Calu3 (cell line): ENCODE results near the gene ARMH3. TPM values are rescaled to one million over a fixed set of nuclear protein-coding genes. Genes with fewer than 3 reads are reported as not detected.
"Not testable (repeated sequence)": the region's sequence is repeated elsewhere in the genome, so short reads cannot be mapped to it uniquely, and the experiment has no call there.

Experiments used
- BruUV-seq: library from RNA; stranded (reverse); fragments of 400-500 nt; replicated peaks from 2 replicates; lab custom pipeline; 2021; lab: Mats Ljungman, UMichigan
- CTCF ChIA-PET: fragments of 300-600 bp; sonication (Branson Sonifier 250); formaldehyde crosslinking; loops from one replicate; lab custom pipeline; 2022; ENCODE audit warnings: antibody characterized with exemption; lab: Charles Lee
- DNase-seq: peaks from one replicate; pipeline ENCODE4 v3.0.0; 2022
- H3K27ac Mint-ChIP-seq: one replicate; pipeline ENCODE4 v1.8.0; 2022; ENCODE audit warnings: mixed read lengths; ENCODE audit not compliant: unreplicated experiment
- H3K27me3 Mint-ChIP-seq: one replicate; pipeline ENCODE4 v1.8.0; 2022; ENCODE audit warnings: mixed read lengths; ENCODE audit not compliant: unreplicated experiment
- H3K36me3 Mint-ChIP-seq: one replicate; pipeline ENCODE4 v1.8.0; 2022; ENCODE audit warnings: mild to moderate bottlenecking, moderate library complexity, mixed read lengths; ENCODE audit not compliant: insufficient read depth, unreplicated experiment
- H3K4me1 Mint-ChIP-seq: one replicate; pipeline ENCODE4 v1.8.0; 2022; ENCODE audit warnings: mild to moderate bottlenecking, low read depth, mixed read lengths; ENCODE audit not compliant: unreplicated experiment
- H3K4me3 Mint-ChIP-seq: one replicate; pipeline ENCODE4 v1.8.0; 2022; ENCODE audit warnings: mild to moderate bottlenecking, low read depth, moderate library complexity, mixed read lengths; ENCODE audit not compliant: unreplicated experiment
- H3K9me3 Mint-ChIP-seq: one replicate; pipeline ENCODE4 v1.8.0; 2022; ENCODE audit warnings: low read depth, mixed read lengths; ENCODE audit not compliant: unreplicated experiment
- CTCF ChIP-seq: fragments of 200-600 bp; IDR thresholded peaks from one replicate; pipeline ENCODE4 v1.8.0; 2022; ENCODE audit warnings: antibody characterized with exemption; ENCODE audit not compliant: unreplicated experiment
- intact Hi-C: fragments of 100-400 bp; cut with micrococcal nuclease; formaldehyde crosslinking; loops from one replicate; pipeline ENCODE4 v1.10.0; 2022; ENCODE audit not compliant: unreplicated experiment
- total RNA-seq: library from RNA; stranded (reverse); gene quantifications from 2 replicates; pipeline ENCODE4 v1.2.3, GENCODE V29; 2022

The ARMH3 gene
- total RNA-seq, 1 experiment from 2014 or later, result 14.1 TPM

- no peaks in the 10 kb centered on the region for H3K9me3 Mint-ChIP-seq
- no TSS peak for BruUV-seq
- H3K4me3 Mint-ChIP-seq, result no peak overlapping the region
- H3K27me3 Mint-ChIP-seq, result no peaks in the 10 kb centered on the region
- H3K27ac Mint-ChIP-seq, result no peak overlapping the region
- no peak for TF ChIP-seq CTCF
- CTCF ChIA-PET, result no interaction called here
- no peaks in the 10 kb centered on the region for H3K4me1 Mint-ChIP-seq
- peaks cover 4% of the 10 kb centered on the region for H3K36me3 Mint-ChIP-seq
- intact Hi-C loops, result no loop called here
- no peak for DNase-seq
Observed at GRCh38 chr10:102046095-102046494, 9.9 kb downstream of the ARMH3 start.

- Mint-ChIP-seq H3K27ac (no peak overlapping the region), H3K4me1 (no peaks in the 10 kb centered on the region), H3K4me3 (no peak overlapping the region), H3K9me3 (no peaks in the 10 kb centered on the region), H3K36me3 (no peaks in the 10 kb centered on the region), H3K27me3 (no peaks in the 10 kb centered on the region)
- DNase-seq, result no peak
- CTCF ChIA-PET, result no interaction called here
- TF ChIP-seq CTCF, result no peak
- intact Hi-C loops, result no loop called here
- BruUV-seq, result no TSS peak
Observed at GRCh38 chr10:102045292-102045691, 10.7 kb downstream of the ARMH3 start.

- Mint-ChIP-seq H3K27me3 (no peaks in the 10 kb centered on the region), H3K4me3 (no peak overlapping the region), H3K27ac (no peak overlapping the region), H3K9me3 (no peaks in the 10 kb centered on the region), H3K4me1 (no peaks in the 10 kb centered on the region), H3K36me3 (no peaks in the 10 kb centered on the region)
- no peak for DNase-seq
- BruUV-seq, result no TSS peak
- CTCF ChIA-PET, result no interaction called here
- no peak for TF ChIP-seq CTCF
- intact Hi-C loops, result no loop called here
Observed at GRCh38 chr10:102040305-102041050, 15.5 kb downstream of the ARMH3 start.

GRCh38 chr10:102038410-102038809, 17.6 kb downstream of the ARMH3 start:
- no peak overlapping the region for H3K4me3 Mint-ChIP-seq
- no TSS peak for BruUV-seq
- no peak for TF ChIP-seq CTCF
- no peaks in the 10 kb centered on the region for H3K4me1 Mint-ChIP-seq
- H3K36me3 Mint-ChIP-seq, result no peaks in the 10 kb centered on the region
- intact Hi-C loops, result no loop called here
- no peak for DNase-seq
- no peaks in the 10 kb centered on the region for H3K27me3 Mint-ChIP-seq
- no peak overlapping the region for H3K27ac Mint-ChIP-seq
- H3K9me3 Mint-ChIP-seq, result no peaks in the 10 kb centered on the region
- CTCF ChIA-PET, result no interaction called here

- BruUV-seq, H3K27ac Mint-ChIP-seq, intact Hi-C loops, H3K9me3 Mint-ChIP-seq, H3K4me1 Mint-ChIP-seq, H3K4me3 Mint-ChIP-seq, H3K36me3 Mint-ChIP-seq, H3K27me3 Mint-ChIP-seq, DNase-seq: not testable (repeated sequence)
- CTCF ChIA-PET, result interaction anchor here (0.6 kb wide), 1 partner anchor 220 kb away, joined by 3 read pairs; no protein-coding TSS in a partner anchor
Observed at GRCh38 chr10:102035807-102036206, 20.2 kb downstream of the ARMH3 start.
